H1 (cell line): ENCODE results near the gene PC. TPM values are rescaled to one million over a fixed set of nuclear protein-coding genes. Genes with fewer than 3 reads are reported as not detected.

Source experiments
- CHD1 ChIP-seq: IDR thresholded peaks from 2 replicates; pipeline ENCODE4 v1.6.1; 2012; ENCODE audit warnings: low read depth, low read length, improper control_type of control experiment
- HDAC2 ChIP-seq, 2 experiments: fragments of 300-600 bp in 1 of 2; sonication (generic) in 1 of 2; IDR thresholded peaks; 2 replicates each; pipeline ENCODE4 v1.6.1; 2011 to 2012; ENCODE audit warnings: low read depth in 2 of 2, low read length in 2 of 2, mild to moderate bottlenecking in 2 of 2, moderate library complexity in 2 of 2, borderline replicate concordance in 1 of 2, inconsistent platforms in 1 of 2
- JUND ChIP-seq: IDR thresholded peaks from 2 replicates; pipeline ENCODE4 v1.6.1; 2011; ENCODE audit warnings: mild to moderate bottlenecking, improper control_type of control experiment, low read length
- KDM4A ChIP-seq: IDR thresholded peaks from one replicate; pipeline ENCODE4 v1.7.1; 2012; ENCODE audit warnings: low read depth, mild to moderate bottlenecking, moderate library complexity, low read length, inconsistent platforms; ENCODE audit not compliant: severe bottlenecking
- MAFK ChIP-seq: IDR thresholded peaks from 2 replicates; pipeline ENCODE4 v1.6.1; 2012; ENCODE audit warnings: low read depth, mild to moderate bottlenecking, improper control_type of control experiment, low read length
- SIRT6 ChIP-seq: IDR thresholded peaks from one replicate; pipeline ENCODE4 v1.7.1; 2012; ENCODE audit warnings: low read length, inconsistent platforms
- SIX5 ChIP-seq: IDR thresholded peaks from 2 replicates; pipeline ENCODE4 v1.6.1; 2011; ENCODE audit warnings: mild to moderate bottlenecking, low read depth, low read length
- TAF7 ChIP-seq: optimal IDR thresholded peaks from 2 replicates; pipeline ENCODE3; 2011; ENCODE audit warnings: low read depth, mild to moderate bottlenecking, inconsistent platforms, low read length, moderate library complexity, borderline replicate concordance
- USF2 ChIP-seq: IDR thresholded peaks from 2 replicates; pipeline ENCODE4 v1.6.1; 2011; ENCODE audit warnings: low read length, improper control_type of control experiment
- polyA plus RNA-seq, 7 experiments: library from polyadenylated mRNA; depleted of rRNA in 3 of 7; stranded (reverse) in 5 of 7; unstranded in 2 of 7; fragments of >200 nt in 5 of 7; fragments of 200-250 nt in 2 of 7; gene quantifications; 1 replicate in 5 of 7; 2 replicates in 1 of 7; 4 replicates in 1 of 7; pipeline versions ENCODE4 v1.2.1 to v1.2.3, GENCODE V29; 2011 to 2013; ENCODE audit warnings: missing spikeins in 2 of 7, mixed read lengths in 2 of 7
- total RNA-seq: library from RNA; stranded (reverse); fragmentation: NEBNext Ultra II Directional; extraction: Animal tissue kit (Norgen Biotek cat#: 25700); gene quantifications from 2 replicates; pipeline ENCODE4 v1.2.1, GENCODE V29; 2021
- TF ChIP-seq, protein P1 (sequence below): fragments of 300-600 bp; sonication (generic); IDR thresholded peaks from 2 replicates; pipeline ENCODE4 v1.7.1; 2012; ENCODE audit warnings: low read length, moderate library complexity, mild to moderate bottlenecking, inconsistent platforms; ENCODE audit not compliant: insufficient replicate concordance
- TF ChIP-seq, protein P2 (sequence below): IDR thresholded peaks from 2 replicates; pipeline ENCODE4 v1.6.1; 2012; ENCODE audit warnings: inconsistent platforms

PC gene
- total and polyA plus RNA-seq, 2 of the 8 experiments (the other 6 are each of a cell fraction or from before 2014, with no cell fraction given): 11.5 to 27.5 TPM

DNA sequence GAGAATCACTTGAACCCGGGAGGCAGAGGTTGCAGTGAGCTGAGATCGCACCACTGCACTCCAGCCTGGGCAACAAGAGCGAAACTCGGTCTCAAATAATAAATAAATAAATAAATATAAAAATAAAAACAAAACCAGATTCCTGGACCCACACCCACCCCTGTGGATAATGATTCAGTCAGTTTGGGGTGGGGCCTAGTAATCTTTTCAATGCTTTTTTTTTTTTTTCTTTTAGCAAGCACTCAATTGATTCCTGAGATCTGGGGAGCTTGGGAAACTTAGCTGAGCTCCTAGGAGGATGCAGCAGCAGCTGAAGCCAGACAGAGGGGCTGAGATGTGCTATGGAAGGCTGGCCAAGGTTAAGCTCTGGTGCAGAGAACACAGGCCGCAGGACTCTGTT, 4.6 kb upstream of the PC start (continued):
- TF ChIP-seq, protein P1, sequence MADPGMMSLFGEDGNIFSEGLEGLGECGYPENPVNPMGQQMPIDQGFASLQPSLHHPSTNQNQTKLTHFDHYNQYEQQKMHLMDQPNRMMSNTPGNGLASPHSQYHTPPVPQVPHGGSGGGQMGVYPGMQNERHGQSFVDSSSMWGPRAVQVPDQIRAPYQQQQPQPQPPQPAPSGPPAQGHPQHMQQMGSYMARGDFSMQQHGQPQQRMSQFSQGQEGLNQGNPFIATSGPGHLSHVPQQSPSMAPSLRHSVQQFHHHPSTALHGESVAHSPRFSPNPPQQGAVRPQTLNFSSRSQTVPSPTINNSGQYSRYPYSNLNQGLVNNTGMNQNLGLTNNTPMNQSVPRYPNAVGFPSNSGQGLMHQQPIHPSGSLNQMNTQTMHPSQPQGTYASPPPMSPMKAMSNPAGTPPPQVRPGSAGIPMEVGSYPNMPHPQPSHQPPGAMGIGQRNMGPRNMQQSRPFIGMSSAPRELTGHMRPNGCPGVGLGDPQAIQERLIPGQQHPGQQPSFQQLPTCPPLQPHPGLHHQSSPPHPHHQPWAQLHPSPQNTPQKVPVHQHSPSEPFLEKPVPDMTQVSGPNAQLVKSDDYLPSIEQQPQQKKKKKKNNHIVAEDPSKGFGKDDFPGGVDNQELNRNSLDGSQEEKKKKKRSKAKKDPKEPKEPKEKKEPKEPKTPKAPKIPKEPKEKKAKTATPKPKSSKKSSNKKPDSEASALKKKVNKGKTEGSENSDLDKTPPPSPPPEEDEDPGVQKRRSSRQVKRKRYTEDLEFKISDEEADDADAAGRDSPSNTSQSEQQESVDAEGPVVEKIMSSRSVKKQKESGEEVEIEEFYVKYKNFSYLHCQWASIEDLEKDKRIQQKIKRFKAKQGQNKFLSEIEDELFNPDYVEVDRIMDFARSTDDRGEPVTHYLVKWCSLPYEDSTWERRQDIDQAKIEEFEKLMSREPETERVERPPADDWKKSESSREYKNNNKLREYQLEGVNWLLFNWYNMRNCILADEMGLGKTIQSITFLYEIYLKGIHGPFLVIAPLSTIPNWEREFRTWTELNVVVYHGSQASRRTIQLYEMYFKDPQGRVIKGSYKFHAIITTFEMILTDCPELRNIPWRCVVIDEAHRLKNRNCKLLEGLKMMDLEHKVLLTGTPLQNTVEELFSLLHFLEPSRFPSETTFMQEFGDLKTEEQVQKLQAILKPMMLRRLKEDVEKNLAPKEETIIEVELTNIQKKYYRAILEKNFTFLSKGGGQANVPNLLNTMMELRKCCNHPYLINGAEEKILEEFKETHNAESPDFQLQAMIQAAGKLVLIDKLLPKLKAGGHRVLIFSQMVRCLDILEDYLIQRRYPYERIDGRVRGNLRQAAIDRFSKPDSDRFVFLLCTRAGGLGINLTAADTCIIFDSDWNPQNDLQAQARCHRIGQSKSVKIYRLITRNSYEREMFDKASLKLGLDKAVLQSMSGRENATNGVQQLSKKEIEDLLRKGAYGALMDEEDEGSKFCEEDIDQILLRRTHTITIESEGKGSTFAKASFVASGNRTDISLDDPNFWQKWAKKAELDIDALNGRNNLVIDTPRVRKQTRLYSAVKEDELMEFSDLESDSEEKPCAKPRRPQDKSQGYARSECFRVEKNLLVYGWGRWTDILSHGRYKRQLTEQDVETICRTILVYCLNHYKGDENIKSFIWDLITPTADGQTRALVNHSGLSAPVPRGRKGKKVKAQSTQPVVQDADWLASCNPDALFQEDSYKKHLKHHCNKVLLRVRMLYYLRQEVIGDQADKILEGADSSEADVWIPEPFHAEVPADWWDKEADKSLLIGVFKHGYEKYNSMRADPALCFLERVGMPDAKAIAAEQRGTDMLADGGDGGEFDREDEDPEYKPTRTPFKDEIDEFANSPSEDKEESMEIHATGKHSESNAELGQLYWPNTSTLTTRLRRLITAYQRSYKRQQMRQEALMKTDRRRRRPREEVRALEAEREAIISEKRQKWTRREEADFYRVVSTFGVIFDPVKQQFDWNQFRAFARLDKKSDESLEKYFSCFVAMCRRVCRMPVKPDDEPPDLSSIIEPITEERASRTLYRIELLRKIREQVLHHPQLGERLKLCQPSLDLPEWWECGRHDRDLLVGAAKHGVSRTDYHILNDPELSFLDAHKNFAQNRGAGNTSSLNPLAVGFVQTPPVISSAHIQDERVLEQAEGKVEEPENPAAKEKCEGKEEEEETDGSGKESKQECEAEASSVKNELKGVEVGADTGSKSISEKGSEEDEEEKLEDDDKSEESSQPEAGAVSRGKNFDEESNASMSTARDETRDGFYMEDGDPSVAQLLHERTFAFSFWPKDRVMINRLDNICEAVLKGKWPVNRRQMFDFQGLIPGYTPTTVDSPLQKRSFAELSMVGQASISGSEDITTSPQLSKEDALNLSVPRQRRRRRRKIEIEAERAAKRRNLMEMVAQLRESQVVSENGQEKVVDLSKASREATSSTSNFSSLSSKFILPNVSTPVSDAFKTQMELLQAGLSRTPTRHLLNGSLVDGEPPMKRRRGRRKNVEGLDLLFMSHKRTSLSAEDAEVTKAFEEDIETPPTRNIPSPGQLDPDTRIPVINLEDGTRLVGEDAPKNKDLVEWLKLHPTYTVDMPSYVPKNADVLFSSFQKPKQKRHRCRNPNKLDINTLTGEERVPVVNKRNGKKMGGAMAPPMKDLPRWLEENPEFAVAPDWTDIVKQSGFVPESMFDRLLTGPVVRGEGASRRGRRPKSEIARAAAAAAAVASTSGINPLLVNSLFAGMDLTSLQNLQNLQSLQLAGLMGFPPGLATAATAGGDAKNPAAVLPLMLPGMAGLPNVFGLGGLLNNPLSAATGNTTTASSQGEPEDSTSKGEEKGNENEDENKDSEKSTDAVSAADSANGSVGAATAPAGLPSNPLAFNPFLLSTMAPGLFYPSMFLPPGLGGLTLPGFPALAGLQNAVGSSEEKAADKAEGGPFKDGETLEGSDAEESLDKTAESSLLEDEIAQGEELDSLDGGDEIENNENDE: no peak
- TF ChIP-seq, protein P2, sequence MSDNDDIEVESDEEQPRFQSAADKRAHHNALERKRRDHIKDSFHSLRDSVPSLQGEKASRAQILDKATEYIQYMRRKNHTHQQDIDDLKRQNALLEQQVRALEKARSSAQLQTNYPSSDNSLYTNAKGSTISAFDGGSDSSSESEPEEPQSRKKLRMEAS: no peak
- TF ChIP-seq HDAC2 (IDR thresholded peaks at IDR 0.05; ENCODE audit: borderline replicate concordance in 1 of 2, low read depth in 2 of 2, low read length in 2 of 2) (no peak), MAFK (no peak), SIRT6 (no peak), CHD1 (no peak), SIX5 (no peak), JUND (no peak), TAF7 (no peak), KDM4A (no peak), USF2 (no peak)
- TF ChIP-seq, all 59 proteins: peak for 0
